ENCODE data around the gene APLP2. TPM values are rescaled to one million over a fixed set of nuclear protein-coding genes. Genes with fewer than 3 reads are reported as not detected.

Gene APLP2
- total and polyA plus RNA-seq, 4 donors, result 190 to 337 (median 233) TPM

DNA sequence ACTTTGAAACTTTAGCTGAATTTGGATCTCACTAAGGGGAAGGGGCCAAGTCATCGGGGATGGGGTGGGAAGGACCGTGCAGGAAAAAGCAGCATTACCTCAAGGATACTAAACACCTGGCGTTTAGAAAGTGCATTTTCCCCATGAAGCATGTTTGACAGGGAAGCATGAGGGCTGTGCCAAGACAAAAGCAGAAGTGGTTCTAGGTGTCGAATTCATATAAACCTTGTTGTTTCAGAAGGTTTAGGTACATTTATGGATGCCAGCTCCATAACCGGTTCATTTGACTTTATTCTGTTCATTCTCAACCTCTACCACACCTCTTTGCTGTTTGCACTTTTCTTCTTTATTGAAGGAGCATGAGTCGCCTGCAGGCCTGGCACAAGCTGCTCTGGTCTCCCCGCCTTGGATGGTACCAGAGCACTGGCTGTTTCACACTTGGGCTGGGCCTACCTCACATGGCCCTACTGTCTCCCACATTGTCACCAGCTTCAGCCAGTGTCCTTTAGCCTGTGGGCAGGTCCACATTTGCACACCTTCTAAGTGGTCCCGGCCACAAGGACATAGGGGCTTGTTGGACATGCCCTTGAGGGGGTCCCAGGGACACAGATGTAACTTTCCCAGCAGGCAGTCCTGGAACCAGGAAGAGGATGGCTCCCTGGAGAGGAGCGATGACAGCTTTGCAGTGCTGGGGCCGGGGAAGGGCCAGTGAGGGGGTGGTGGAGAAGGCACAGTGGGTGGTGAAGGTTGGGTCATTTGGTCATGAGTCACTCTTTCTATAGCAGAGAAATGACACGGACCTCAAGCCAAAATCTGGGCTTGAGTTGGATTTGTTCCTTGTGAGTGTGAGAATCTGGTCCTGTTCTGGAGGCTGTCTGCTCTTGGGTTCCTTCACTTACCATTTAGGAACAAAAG, 86.7 kb downstream of the APLP2 start:
- TF ChIP-seq EGR1 (IDR thresholded peaks at IDR 0.05; ENCODE audit: low read depth in 2 of 2) (no peak), JUND (IDR thresholded peaks at IDR 0.05) (no peak), TAF1 (conservative IDR thresholded peaks at IDR 0.05) (no peak), GABPA (IDR thresholded peaks at IDR 0.05 in 1 of 2, conservative IDR thresholded peaks at IDR 0.05 in 1 of 2) (no peak), SP1 (IDR thresholded peaks at IDR 0.05) (no peak), NR2F2 (IDR thresholded peaks at IDR 0.05) (no peak), FOXA1 (IDR thresholded peaks at IDR 0.05) (no peak), FOXA2 (IDR thresholded peaks at IDR 0.05) (no peak), YY1 (IDR thresholded peaks at IDR 0.05) (no peak)
- TF ChIP-seq, protein P1, sequence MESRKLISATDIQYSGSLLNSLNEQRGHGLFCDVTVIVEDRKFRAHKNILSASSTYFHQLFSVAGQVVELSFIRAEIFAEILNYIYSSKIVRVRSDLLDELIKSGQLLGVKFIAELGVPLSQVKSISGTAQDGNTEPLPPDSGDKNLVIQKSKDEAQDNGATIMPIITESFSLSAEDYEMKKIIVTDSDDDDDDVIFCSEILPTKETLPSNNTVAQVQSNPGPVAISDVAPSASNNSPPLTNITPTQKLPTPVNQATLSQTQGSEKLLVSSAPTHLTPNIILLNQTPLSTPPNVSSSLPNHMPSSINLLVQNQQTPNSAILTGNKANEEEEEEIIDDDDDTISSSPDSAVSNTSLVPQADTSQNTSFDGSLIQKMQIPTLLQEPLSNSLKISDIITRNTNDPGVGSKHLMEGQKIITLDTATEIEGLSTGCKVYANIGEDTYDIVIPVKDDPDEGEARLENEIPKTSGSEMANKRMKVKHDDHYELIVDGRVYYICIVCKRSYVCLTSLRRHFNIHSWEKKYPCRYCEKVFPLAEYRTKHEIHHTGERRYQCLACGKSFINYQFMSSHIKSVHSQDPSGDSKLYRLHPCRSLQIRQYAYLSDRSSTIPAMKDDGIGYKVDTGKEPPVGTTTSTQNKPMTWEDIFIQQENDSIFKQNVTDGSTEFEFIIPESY (IDR thresholded peaks at IDR 0.05), result no peak
- TF ChIP-seq, protein P2, sequence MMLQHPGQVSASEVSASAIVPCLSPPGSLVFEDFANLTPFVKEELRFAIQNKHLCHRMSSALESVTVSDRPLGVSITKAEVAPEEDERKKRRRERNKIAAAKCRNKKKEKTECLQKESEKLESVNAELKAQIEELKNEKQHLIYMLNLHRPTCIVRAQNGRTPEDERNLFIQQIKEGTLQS (IDR thresholded peaks at IDR 0.05), result no peak
- TF ChIP-seq, protein P3, sequence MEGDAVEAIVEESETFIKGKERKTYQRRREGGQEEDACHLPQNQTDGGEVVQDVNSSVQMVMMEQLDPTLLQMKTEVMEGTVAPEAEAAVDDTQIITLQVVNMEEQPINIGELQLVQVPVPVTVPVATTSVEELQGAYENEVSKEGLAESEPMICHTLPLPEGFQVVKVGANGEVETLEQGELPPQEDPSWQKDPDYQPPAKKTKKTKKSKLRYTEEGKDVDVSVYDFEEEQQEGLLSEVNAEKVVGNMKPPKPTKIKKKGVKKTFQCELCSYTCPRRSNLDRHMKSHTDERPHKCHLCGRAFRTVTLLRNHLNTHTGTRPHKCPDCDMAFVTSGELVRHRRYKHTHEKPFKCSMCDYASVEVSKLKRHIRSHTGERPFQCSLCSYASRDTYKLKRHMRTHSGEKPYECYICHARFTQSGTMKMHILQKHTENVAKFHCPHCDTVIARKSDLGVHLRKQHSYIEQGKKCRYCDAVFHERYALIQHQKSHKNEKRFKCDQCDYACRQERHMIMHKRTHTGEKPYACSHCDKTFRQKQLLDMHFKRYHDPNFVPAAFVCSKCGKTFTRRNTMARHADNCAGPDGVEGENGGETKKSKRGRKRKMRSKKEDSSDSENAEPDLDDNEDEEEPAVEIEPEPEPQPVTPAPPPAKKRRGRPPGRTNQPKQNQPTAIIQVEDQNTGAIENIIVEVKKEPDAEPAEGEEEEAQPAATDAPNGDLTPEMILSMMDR (IDR thresholded peaks at IDR 0.05; ENCODE audit: low read depth, low read length, missing input control), result no peak
- TF ChIP-seq, protein P4, sequence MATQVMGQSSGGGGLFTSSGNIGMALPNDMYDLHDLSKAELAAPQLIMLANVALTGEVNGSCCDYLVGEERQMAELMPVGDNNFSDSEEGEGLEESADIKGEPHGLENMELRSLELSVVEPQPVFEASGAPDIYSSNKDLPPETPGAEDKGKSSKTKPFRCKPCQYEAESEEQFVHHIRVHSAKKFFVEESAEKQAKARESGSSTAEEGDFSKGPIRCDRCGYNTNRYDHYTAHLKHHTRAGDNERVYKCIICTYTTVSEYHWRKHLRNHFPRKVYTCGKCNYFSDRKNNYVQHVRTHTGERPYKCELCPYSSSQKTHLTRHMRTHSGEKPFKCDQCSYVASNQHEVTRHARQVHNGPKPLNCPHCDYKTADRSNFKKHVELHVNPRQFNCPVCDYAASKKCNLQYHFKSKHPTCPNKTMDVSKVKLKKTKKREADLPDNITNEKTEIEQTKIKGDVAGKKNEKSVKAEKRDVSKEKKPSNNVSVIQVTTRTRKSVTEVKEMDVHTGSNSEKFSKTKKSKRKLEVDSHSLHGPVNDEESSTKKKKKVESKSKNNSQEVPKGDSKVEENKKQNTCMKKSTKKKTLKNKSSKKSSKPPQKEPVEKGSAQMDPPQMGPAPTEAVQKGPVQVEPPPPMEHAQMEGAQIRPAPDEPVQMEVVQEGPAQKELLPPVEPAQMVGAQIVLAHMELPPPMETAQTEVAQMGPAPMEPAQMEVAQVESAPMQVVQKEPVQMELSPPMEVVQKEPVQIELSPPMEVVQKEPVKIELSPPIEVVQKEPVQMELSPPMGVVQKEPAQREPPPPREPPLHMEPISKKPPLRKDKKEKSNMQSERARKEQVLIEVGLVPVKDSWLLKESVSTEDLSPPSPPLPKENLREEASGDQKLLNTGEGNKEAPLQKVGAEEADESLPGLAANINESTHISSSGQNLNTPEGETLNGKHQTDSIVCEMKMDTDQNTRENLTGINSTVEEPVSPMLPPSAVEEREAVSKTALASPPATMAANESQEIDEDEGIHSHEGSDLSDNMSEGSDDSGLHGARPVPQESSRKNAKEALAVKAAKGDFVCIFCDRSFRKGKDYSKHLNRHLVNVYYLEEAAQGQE (IDR thresholded peaks at IDR 0.05), result no peak
- H3K9me3 ChIP-seq (ENCODE audit: control insufficient read depth in 4 of 4, low read length in 3 of 4), result no peaks in the 10 kb centered on the region
- no peak overlapping the region for H3K4me3 ChIP-seq (ENCODE audit: low read depth in 1 of 3, low read length in 3 of 3)
- H3K27ac ChIP-seq (ENCODE audit: low read depth in 1 of 2, low read length in 2 of 2), result no peak overlapping the region
- no peak overlapping the region for H3K9ac ChIP-seq (ENCODE audit: low read depth in 1 of 2, low read length in 2 of 2)
- WGBS, result 87% methylated on average over 11 of the region's 11 CpGs
- peaks cover 4 to 12% (median 9%) of the 10 kb centered on the region in 4 donors for H3K4me1 ChIP-seq (ENCODE audit: control insufficient read depth in 4 of 4, insufficient read depth in 4 of 4, low read length in 3 of 4)
- H3K36me3 ChIP-seq (ENCODE audit: control insufficient read depth in 4 of 4, insufficient read depth in 3 of 4, low read depth in 1 of 4, low read length in 3 of 4), result no peaks in the 10 kb centered on the region
- no peaks in the 10 kb centered on the region for H3K27me3 ChIP-seq (ENCODE audit: control insufficient read depth in 4 of 4, insufficient read depth in 4 of 4, low read length in 3 of 4)
- DNase-seq (ENCODE audit: low spot score), result no peak

DNA sequence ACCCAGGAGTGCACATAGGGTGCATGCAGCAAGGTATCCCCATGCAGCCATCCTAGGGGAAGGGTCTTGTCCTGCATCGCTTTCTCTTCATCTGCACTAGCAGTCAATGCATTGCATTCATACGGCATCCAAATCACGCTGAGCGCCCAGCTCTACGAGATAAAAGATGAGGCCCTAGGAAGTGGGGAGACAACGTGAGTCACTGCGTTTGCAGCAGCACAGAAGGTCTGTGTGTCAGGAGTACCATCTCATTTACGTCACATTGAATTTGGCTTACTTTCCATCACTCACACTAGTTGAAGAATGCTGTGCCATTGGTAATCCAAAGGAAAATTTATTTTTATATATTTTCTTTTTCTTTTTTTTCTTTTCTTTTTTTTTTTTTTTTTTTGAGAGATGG, 87.4 kb downstream of the APLP2 start:
- Histone ChIP-seq H3K9ac (ENCODE audit: low read depth in 1 of 2, low read length in 2 of 2) (no peak overlapping the region), H3K4me3 (ENCODE audit: low read depth in 1 of 3, low read length in 3 of 3) (no peak overlapping the region), H3K36me3 (ENCODE audit: control insufficient read depth in 4 of 4, insufficient read depth in 3 of 4, low read depth in 1 of 4, low read length in 3 of 4) (no peaks in the 10 kb centered on the region), H3K9me3 (ENCODE audit: control insufficient read depth in 4 of 4, low read length in 3 of 4) (no peaks in the 10 kb centered on the region), H3K27me3 (ENCODE audit: control insufficient read depth in 4 of 4, insufficient read depth in 4 of 4, low read length in 3 of 4) (no peaks in the 10 kb centered on the region), H3K4me1 (ENCODE audit: control insufficient read depth in 4 of 4, insufficient read depth in 4 of 4, low read length in 3 of 4) (peaks cover 4 to 12% (median 9%) of the 10 kb centered on the region in 4 donors), H3K27ac (ENCODE audit: low read depth in 1 of 2, low read length in 2 of 2) (no peak overlapping the region)
- no peak for DNase-seq (ENCODE audit: low spot score)
- 93% methylated on average over 8 of the region's 8 CpGs for WGBS
- TF ChIP-seq SP1 (IDR thresholded peaks at IDR 0.05), result no peak
- TF ChIP-seq TAF1 (conservative IDR thresholded peaks at IDR 0.05), result no peak
- TF ChIP-seq, protein P1 (IDR thresholded peaks at IDR 0.05), result no peak
- TF ChIP-seq JUND (IDR thresholded peaks at IDR 0.05), result no peak
- TF ChIP-seq, protein P4 (IDR thresholded peaks at IDR 0.05), result no peak
- TF ChIP-seq YY1 (IDR thresholded peaks at IDR 0.05), result no peak
- no peak for TF ChIP-seq NR2F2 (IDR thresholded peaks at IDR 0.05)
- no peak for TF ChIP-seq HNF4A (conservative IDR thresholded peaks at IDR 0.05)
- TF ChIP-seq RXRA (IDR thresholded peaks at IDR 0.05), result no peak
- TF ChIP-seq HNF4G (IDR thresholded peaks at IDR 0.05), result no peak
